K562 (cell line): Measurements from ENCODE around the gene RNF11. TPM values are rescaled to one million over a fixed set of nuclear protein-coding genes. Genes with fewer than 3 reads are reported as not detected.

ENCODE experiments used
- ATAC-seq: fragments of 200-7000 bp; cut with Tn5 transposase; 3 replicates; pipeline ENCODE4 v1.9.1; 2020; ENCODE audit warnings: moderate library complexity
- BruUV-seq: library from RNA; stranded (reverse); fragments of 400-500 nt; replicated peaks from 2 replicates; lab custom pipeline; 2021; lab: Mats Ljungman, UMichigan
- CTCF ChIA-PET: fragments of 300-600 bp; formaldehyde crosslinking; extraction: SDS; loops from one replicate; lab custom pipeline; 2021; ENCODE audit warnings: low intra/inter-chr PET ratio; lab: Yijun Ruan, JAX
- POLR2A ChIA-PET: fragments of 300-600, 350-650 bp; sonication (Branson Sonifier 250); formaldehyde crosslinking; extraction: SDS; loops from one replicate; lab custom pipeline; 2021; ENCODE audit warnings: antibody characterized with exemption, inconsistent platforms; lab: Yijun Ruan, JAX
- DNase-seq, 4 experiments: peaks; one replicate each; pipeline versions ENCODE4 v3.0.0 to v3.0.0-alpha.2; 2011 to 2018; ENCODE audit warnings: low spot score in 3 of 4, mixed read lengths in 3 of 4; ENCODE audit errors: extremely low read depth in 1 of 4
- FAIRE-seq: peaks from 2 replicates; lab custom pipeline; 2011; peaks lifted over from hg19 to GRCh38; lab: Jason Lieb, UNC
- H2AFZ ChIP-seq: 2 replicates; pipeline ENCODE4 v1.6.0; 2011; ENCODE audit warnings: low read depth, low read length, control low read depth, inconsistent platforms
- H3K27ac ChIP-seq: fragments of 200-600 bp; 3 replicates; pipeline ENCODE4 v1.8.0; 2011; ENCODE audit warnings: low read depth, mild to moderate bottlenecking, control low read depth, inconsistent platforms, low read length, moderate library complexity, mixed read lengths; ENCODE audit errors: extremely low read depth
- H3K27me3 ChIP-seq, 2 experiments: fragments of 300-600 bp in 1 of 2; 2 replicates in 1 of 2; 3 replicates in 1 of 2; pipeline versions ENCODE4 v1.6.0 to v1.8.0; 2011; ENCODE audit warnings: inconsistent platforms in 2 of 2, low read length in 2 of 2, mild to moderate bottlenecking in 1 of 2, mixed read lengths in 1 of 2, moderate library complexity in 1 of 2; ENCODE audit not compliant: control insufficient read depth in 2 of 2, insufficient read depth in 2 of 2
- H3K36me3 ChIP-seq: fragments of 300-600 bp; 3 replicates; pipeline ENCODE4 v1.8.0; 2011; ENCODE audit warnings: mild to moderate bottlenecking, low read length, inconsistent platforms; ENCODE audit not compliant: control insufficient read depth, insufficient read depth
- H3K4me1 ChIP-seq, 2 experiments: fragments of 200-600 bp in 1 of 2; replicated peaks in 1 of 2; 2 replicates in 1 of 2; 3 replicates in 1 of 2; pipeline versions ENCODE4 v1.5.1 to v1.8.0; 2011; ENCODE audit warnings: inconsistent platforms in 2 of 2, low read length in 2 of 2, mild to moderate bottlenecking in 1 of 2, mixed read lengths in 1 of 2, moderate library complexity in 1 of 2; ENCODE audit not compliant: control insufficient read depth in 2 of 2, insufficient read depth in 2 of 2
- H3K4me2 ChIP-seq: 2 replicates; pipeline ENCODE4 v1.6.1; 2011; ENCODE audit warnings: low read length, control low read depth, inconsistent platforms, mixed read lengths; ENCODE audit not compliant: insufficient read depth
- H3K4me3 ChIP-seq: fragments of 200-600 bp; sonication (generic), shearing (Covaris generic); 2 replicates; pipeline ENCODE4 v1.5.1; 2016; ENCODE audit warnings: control low read depth, inconsistent platforms
- H3K79me2 ChIP-seq: fragments of 200-600 bp; 3 replicates; pipeline ENCODE4 v1.8.0; 2011; ENCODE audit warnings: low read length, inconsistent platforms; ENCODE audit not compliant: control insufficient read depth, insufficient read depth
- H3K9ac ChIP-seq, 2 experiments: 2 replicates each; pipeline versions ENCODE4 v1.6.0 to v1.6.1; 2011; ENCODE audit warnings: low read depth in 2 of 2, low read length in 2 of 2, control low read depth in 1 of 2, inconsistent platforms in 1 of 2, mild to moderate bottlenecking in 1 of 2, mixed read lengths in 1 of 2; ENCODE audit not compliant: insufficient read depth in 1 of 2
- H3K9me1 ChIP-seq: one replicate; pipeline ENCODE4 v1.6.0; 2011; ENCODE audit warnings: inconsistent platforms, mild to moderate bottlenecking, low read length, moderate library complexity; ENCODE audit not compliant: control insufficient read depth, insufficient read depth
- H3K9me3 ChIP-seq: replicated peaks from 2 replicates; pipeline ENCODE4 v1.5.1; 2011; ENCODE audit warnings: low read depth, low read length, inconsistent platforms; ENCODE audit not compliant: control insufficient read depth, insufficient read depth
- H4K20me1 ChIP-seq: replicated peaks from 2 replicates; pipeline ENCODE4 v1.6.1; 2011; ENCODE audit warnings: low read length, inconsistent platforms, mixed read lengths; ENCODE audit not compliant: control insufficient read depth, insufficient read depth
- BDP1 ChIP-seq: IDR thresholded peaks from 3 replicates; pipeline ENCODE4 v1.6.1; 2011; ENCODE audit not compliant: insufficient read length, insufficient read depth
- EGR1 ChIP-seq: fragments of 450-650 bp; conservative IDR thresholded peaks from 2 replicates; pipeline ENCODE4 v1.6.1; 2017; ENCODE audit warnings: mild to moderate bottlenecking
- FOS ChIP-seq: IDR thresholded peaks from 3 replicates; pipeline ENCODE4 v1.6.1; 2011; ENCODE audit not compliant: insufficient read length; ENCODE audit errors: extremely low read depth
- HDAC6 ChIP-seq: IDR thresholded peaks from 2 replicates; pipeline ENCODE4 v1.6.1; 2012; ENCODE audit warnings: low read depth, mild to moderate bottlenecking, control low read depth, inconsistent platforms, low read length, moderate library complexity
- HNRNPH1 ChIP-seq: fragments of 200-400 bp; formaldehyde crosslinking; optimal IDR thresholded peaks from 2 replicates; pipeline ENCODE3; 2017; ENCODE audit warnings: low read depth, mild to moderate bottlenecking, low read length, moderate library complexity
- POLR2AphosphoS5 ChIP-seq: IDR thresholded peaks from 2 replicates; pipeline ENCODE4 v1.6.1; 2011; ENCODE audit warnings: mild to moderate bottlenecking, low read depth, low read length, moderate library complexity; ENCODE audit not compliant: control insufficient read depth, insufficient read depth
- SRSF7 ChIP-seq: fragments of 200-400 bp; formaldehyde crosslinking; optimal IDR thresholded peaks from 2 replicates; pipeline ENCODE3; 2017; ENCODE audit warnings: mild to moderate bottlenecking, low read depth, low read length
- ZKSCAN1 ChIP-seq: fragments of 150-350 bp; IDR thresholded peaks from 2 replicates; pipeline ENCODE4 v1.6.1; 2016; ENCODE audit warnings: low read depth, low read length
- WGBS: fragments of 100-300 bp; shearing (Covaris generic); methylation state at CpG from one replicate; pipeline ENCODE4 v1.1.6; 2016; ENCODE audit warnings: low coverage, mixed read lengths; ENCODE audit not compliant: insufficient coverage; ENCODE audit errors: missing lambda C conversion rate; 5-methylcytosine and 5-hydroxymethylcytosine counted together
- in situ Hi-C: fragments of 300-500 bp; cut with MboI; formaldehyde crosslinking; loops from 4 replicates; pipeline ENCODE4 v1.15.0; 2018; ENCODE audit warnings: inconsistent platforms, mixed read lengths
- intact Hi-C: fragments of 100-400 bp; cut with micrococcal nuclease; formaldehyde crosslinking; loops from 2 replicates; pipeline ENCODE4 v1.14.2; 2022
- polyA plus RNA-seq, 8 experiments: library from polyadenylated mRNA; depleted of rRNA in 4 of 8; stranded (reverse) in 5 of 8; unstranded in 3 of 8; fragments of >200 nt; fragmentation: Nextera tagmentation in 2 of 8; fragmentation: Illumina TruSeq in 1 of 8; extraction: Ambion mirVana in 2 of 8; extraction: Trizol in 1 of 8; gene quantifications; 2 replicates each; pipeline versions ENCODE4 v1.2.1 to v1.2.3, GENCODE V29; 2011 to 2014; ENCODE audit warnings: inconsistent platforms in 1 of 8, missing spikeins in 1 of 8
- total RNA-seq, 7 experiments: library from RNA; depleted of rRNA in 6 of 7; stranded (reverse); fragments of >200 nt in 6 of 7; fragmentation: Illumina TruSeq in 2 of 7; extraction: Trizol in 2 of 7; gene quantifications; 2 replicates each; pipeline versions ENCODE4 v1.2.1 to v1.2.3, GENCODE V29; 2011 to 2021; ENCODE audit warnings: low replicate concordance in 1 of 7
- TF ChIP-seq, protein P1 (sequence below): fragments of 450-650 bp; IDR thresholded peaks from 2 replicates; pipeline ENCODE4 v1.6.1; 2016; ENCODE audit warnings: antibody characterized with exemption
- TF ChIP-seq, protein P2 (sequence below), 2 experiments: fragments of 450-650 bp in 1 of 2; sonication (generic) in 1 of 2; formaldehyde crosslinking in 1 of 2; IDR thresholded peaks; 2 replicates each; pipeline versions ENCODE4 v1.7.1 to v1.9.0; 2016 to 2022; ENCODE audit warnings: inconsistent platforms in 1 of 2, mild to moderate bottlenecking in 1 of 2, missing genetic modification reagents in 1 of 2

RNF11 gene
- total and polyA plus RNA-seq, 9 of the 15 experiments (the other 6 are each of a cell fraction or from before 2014, with no cell fraction given) = 5.7 to 34.3 (median 23.1) TPM

DNA sequence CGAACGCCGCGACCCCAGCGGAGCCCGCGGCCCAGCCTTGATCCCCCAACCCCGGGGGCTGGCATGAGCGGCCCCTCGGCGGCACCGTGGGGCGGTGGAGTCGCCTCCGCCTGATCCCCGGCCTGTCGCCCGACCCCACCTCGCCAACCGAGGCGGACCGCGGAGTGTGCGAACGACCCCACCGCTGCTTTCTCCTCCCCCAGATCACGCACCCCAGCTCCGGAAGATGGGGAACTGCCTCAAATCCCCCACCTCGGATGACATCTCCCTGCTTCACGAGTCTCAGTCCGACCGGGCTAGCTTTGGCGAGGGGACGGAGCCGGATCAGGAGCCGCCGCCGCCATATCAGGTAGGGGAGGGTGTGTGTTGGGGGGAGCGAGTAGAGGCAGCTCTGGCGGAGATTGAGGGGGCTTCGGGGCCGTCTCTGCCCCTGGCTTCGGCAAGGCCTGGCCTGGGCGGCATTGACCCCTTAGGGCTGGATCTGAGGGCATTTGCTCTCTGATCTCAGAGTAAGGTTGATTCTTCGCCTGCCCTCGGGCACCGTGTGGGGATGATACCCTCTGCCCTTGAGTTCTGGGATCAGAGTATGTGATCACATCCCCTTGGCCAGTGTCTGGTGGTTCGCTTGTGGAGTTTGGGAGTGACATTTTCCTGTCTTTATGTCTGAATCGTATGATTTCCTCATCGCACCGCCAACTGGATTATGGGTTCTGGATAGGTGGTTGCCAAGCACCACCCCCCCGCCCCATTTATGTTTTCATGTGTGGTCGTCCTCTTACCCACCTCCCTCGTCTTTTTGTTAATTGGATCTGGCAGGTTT is 668 bp downstream of the RNF11 start:
- in situ Hi-C loops = no loop called here
- no TSS peak for BruUV-seq
- peak; percentile 26 for FAIRE-seq
- H3K4me1 ChIP-seq = peaks cover 19 to 28% of the 10 kb centered on the region in 2 experiments
- CTCF ChIA-PET = no interaction called here
- H3K9ac ChIP-seq = peak overlapping the region; percentile 94 to 96
- H3K79me2 ChIP-seq = peaks cover 56% of the 10 kb centered on the region
- H3K36me3 ChIP-seq = peaks cover 4% of the 10 kb centered on the region; the same call in 2 of the 3 replicates
- no peaks in the 10 kb centered on the region for H3K27me3 ChIP-seq
- peak overlapping the region; percentile 94 for H3K4me3 ChIP-seq
- no peaks in the 10 kb centered on the region for H3K9me3 ChIP-seq
- peaks cover 29% of the 10 kb centered on the region for H4K20me1 ChIP-seq
- ATAC-seq = peak; percentile 67
- under 1% methylated on average over 46 of the region's 54 CpGs for WGBS
- POLR2A ChIA-PET = interaction anchor here (0.6 to 2.5 kb wide), 12 partner anchors 8 to 495 kb away, joined by 3 to 21 read pairs (median 4); no protein-coding TSS in a partner anchor
- intact Hi-C loops = loop anchor here (2.0 to 5.0 kb wide), 3 partner anchors 48 to 281 kb away; partner anchors contain the start of gene EPS15
- peak overlapping the region; percentile 97 for H3K4me2 ChIP-seq
- H3K27ac ChIP-seq = peak overlapping the region; percentile 89
- H3K9me1 ChIP-seq = no peaks in the 10 kb centered on the region
- H2AFZ ChIP-seq = peak overlapping the region; percentile 93
- DNase-seq = peak; percentile 47 to 56 (median 52)
- TF ChIP-seq HNRNPH1 (no peak), BDP1 (no peak), FOS (no peak), EGR1 (no peak), ZKSCAN1 (no peak), HDAC6 (no peak), SRSF7 (no peak), POLR2AphosphoS5 (no peak)
- TF ChIP-seq, protein P1, sequence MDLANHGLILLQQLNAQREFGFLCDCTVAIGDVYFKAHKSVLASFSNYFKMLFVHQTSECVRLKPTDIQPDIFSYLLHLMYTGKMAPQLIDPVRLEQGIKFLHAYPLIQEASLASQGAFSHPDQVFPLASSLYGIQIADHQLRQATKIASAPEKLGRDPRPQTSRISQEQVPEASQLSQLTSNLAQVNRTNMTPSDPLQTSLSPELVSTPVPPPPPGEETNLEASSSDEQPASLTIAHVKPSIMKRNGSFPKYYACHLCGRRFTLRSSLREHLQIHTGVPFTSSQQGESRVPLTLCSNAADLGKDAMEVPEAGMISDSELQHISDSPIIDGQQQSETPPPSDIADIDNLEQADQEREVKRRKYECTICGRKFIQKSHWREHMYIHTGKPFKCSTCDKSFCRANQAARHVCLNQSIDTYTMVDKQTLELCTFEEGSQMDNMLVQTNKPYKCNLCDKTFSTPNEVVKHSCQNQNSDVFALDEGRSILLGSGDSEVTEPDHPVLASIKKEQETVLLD = no peak; the same call in 1 of the 2 replicates
- TF ChIP-seq, protein P2, sequence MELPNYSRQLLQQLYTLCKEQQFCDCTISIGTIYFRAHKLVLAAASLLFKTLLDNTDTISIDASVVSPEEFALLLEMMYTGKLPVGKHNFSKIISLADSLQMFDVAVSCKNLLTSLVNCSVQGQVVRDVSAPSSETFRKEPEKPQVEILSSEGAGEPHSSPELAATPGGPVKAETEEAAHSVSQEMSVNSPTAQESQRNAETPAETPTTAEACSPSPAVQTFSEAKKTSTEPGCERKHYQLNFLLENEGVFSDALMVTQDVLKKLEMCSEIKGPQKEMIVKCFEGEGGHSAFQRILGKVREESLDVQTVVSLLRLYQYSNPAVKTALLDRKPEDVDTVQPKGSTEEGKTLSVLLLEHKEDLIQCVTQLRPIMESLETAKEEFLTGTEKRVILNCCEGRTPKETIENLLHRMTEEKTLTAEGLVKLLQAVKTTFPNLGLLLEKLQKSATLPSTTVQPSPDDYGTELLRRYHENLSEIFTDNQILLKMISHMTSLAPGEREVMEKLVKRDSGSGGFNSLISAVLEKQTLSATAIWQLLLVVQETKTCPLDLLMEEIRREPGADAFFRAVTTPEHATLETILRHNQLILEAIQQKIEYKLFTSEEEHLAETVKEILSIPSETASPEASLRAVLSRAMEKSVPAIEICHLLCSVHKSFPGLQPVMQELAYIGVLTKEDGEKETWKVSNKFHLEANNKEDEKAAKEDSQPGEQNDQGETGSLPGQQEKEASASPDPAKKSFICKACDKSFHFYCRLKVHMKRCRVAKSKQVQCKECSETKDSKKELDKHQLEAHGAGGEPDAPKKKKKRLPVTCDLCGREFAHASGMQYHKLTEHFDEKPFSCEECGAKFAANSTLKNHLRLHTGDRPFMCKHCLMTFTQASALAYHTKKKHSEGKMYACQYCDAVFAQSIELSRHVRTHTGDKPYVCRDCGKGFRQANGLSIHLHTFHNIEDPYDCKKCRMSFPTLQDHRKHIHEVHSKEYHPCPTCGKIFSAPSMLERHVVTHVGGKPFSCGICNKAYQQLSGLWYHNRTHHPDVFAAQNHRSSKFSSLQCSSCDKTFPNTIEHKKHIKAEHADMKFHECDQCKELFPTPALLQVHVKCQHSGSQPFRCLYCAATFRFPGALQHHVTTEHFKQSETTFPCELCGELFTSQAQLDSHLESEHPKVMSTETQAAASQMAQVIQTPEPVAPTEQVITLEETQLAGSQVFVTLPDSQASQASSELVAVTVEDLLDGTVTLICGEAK (IDR thresholded peaks at IDR 0.05) = peak; percentile 29; the same call in 1 of the 2 replicates
- TF ChIP-seq, protein P2 (CRISPR knock-in tag; IDR thresholded peaks at IDR 0.05) = no peak
